GM19467 (cell line): ENCODE data around the gene TSHZ2.

Experiments used
- ATAC-seq: cut with Tn5 transposase; IDR thresholded peaks from one replicate; pipeline ENCODE4 v1.9.1; 2021; ENCODE audit warnings: mild to moderate bottlenecking, moderate library complexity; ENCODE audit not compliant: unreplicated experiment

The TSHZ2 gene

GRCh38 chr20:53059848-53060247 is 87.7 kb downstream of the TSHZ2 start:
- no peak for ATAC-seq

DNA sequence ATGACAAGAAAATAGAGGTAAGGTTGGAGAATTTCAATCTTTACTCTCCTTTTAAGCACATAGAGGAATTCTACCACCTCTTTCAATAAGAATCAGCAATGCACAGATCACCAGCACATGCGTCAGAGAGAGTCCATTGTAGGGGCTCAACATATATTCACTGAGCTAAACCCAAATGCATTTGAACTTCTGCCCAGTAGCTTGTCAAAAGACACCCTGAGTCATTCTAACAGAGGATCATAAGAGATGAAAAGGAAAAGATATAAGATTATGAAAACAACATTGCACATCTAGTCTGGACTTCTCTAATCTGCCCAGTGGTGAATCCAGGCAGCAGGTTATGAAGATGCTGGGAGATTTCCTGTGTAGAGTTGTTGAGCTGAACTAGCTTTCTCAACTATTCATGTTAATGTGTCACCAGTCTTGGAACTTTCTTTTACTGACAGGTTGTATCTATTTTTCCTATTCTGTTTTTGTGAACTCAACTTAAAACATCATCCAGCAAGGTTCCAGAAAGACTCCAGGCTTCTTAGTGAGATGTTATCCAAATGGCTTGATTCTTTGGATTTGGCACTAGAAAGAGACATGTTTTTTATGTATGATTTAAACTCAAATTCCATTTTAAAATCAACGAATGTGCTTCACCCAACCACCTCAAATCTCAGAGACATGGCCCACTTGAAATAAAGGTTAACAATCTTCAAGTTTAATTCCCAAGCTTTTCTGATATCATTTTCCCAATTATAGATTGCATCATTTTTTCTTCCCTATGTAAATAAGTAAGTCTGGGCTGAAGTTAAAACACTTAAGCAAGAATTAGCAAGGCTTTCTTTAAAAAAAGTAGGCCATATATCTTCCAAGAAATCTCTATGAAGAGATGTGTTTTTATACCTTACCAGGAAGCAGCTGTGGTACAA is 89.3 kb downstream of the TSHZ2 start:
- no peak for ATAC-seq

GRCh38 chr20:53064935-53065334 is 92.8 kb downstream of the TSHZ2 start:
- ATAC-seq = no peak

DNA sequence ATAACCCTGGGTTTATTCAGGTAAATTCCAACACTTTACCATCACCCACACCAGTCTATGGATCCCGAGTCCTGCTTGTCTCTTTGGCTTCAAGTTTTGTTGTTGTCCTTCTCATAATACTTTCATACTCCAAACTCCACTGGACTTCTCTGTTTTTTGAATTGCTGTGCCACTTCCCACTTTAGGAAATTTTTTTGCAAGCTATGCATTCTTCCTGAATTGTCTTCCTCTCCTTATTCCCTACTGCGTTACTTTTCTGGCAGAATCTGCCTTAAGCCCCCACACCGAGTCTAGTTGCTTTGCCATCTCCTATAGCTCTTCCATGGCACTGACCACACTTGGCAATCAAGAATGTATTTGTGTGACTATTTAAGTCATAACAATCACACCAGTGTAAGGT is 96.1 kb downstream of the TSHZ2 start:
- ATAC-seq = no peak

DNA sequence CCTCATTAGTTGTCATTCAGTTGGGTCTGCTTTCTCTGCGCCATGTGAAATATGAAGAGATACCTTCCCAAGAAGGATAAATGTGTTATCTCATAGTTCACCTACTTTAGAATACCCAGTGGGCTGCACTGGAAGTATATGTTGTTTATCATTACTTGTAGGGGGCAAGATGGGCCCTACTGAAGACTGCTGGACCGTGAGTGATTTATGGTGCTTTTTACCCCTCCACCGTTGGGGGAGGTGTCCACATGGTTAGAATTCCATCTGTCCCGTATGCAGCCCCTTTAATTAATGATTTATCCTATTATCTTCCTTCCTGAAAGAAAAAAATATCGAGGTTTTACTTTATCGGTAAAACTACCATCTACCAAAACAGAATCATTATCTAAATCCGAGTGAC is 97.0 kb downstream of the TSHZ2 start:
- no peak for ATAC-seq

DNA sequence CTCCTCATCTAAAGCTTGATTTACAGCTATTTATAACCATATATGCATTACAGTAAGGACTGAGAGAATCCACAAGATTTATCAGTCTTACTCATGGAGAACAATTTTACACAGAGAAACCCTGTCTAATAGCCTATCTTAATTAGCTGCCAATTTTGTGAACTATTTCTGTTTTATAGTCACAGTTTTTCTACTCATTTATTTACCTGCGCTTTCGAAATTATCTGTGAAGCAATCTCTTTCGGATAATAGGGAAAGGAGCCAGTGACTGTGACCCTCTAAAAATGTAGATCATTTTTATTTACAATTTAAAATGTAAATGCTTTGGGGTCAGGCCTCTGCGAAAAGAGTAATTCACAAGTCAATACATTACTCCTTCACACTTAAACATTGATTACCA is 98.1 kb downstream of the TSHZ2 start:
- no peak for ATAC-seq

GRCh38 chr20:53070706-53071392 is 98.7 kb downstream of the TSHZ2 start:
- no peak for ATAC-seq

DNA sequence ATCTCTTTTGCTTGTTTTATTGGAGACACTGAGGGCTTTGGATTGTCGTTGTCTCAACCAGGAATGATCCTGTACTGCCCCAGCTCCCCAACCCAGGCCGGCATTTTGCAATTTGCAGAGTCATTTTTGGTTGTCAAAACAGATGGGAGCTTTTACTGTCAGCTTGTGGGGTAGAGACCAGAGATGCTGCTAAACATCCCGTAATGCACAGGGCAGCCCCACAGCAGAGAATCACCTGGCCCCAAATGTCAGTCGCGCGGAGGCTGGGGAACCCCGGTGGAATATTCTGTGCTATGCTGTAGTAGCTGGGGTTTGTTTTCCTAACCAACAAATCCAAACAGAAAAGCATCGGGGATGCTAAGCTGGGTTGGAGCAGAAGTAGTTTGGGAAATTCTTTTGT is 99.7 kb downstream of the TSHZ2 start:
- no peak for ATAC-seq

DNA sequence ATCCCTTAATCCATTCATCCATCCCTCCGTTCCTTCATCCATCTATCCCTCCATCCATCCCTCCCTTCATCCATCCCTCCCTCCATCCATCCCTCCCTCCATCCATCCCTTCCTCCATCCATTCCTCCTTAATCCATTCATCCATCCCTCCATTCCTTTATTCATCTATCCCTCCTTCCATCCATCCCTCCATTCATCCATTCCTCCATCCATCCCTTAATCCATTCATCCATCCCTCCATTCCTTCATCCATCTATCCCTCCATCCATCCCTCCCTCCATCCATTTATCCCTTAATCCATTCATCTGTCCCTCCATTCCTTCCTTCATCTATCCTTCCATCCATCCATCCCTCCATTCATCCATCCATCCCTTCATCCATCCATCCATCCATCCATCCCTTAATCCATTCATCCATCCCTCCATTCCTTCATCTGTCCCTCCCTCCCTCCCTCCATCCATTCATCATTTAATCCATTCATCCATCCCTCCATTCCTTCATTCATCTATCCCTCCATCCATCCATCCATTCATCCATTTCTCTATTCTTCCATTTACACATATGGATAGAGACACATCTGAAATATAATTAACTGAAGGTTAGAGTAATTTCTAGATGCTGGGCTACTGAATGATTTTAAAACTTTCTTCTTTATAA is 100.9 kb downstream of the TSHZ2 start:
- no peak for ATAC-seq

DNA sequence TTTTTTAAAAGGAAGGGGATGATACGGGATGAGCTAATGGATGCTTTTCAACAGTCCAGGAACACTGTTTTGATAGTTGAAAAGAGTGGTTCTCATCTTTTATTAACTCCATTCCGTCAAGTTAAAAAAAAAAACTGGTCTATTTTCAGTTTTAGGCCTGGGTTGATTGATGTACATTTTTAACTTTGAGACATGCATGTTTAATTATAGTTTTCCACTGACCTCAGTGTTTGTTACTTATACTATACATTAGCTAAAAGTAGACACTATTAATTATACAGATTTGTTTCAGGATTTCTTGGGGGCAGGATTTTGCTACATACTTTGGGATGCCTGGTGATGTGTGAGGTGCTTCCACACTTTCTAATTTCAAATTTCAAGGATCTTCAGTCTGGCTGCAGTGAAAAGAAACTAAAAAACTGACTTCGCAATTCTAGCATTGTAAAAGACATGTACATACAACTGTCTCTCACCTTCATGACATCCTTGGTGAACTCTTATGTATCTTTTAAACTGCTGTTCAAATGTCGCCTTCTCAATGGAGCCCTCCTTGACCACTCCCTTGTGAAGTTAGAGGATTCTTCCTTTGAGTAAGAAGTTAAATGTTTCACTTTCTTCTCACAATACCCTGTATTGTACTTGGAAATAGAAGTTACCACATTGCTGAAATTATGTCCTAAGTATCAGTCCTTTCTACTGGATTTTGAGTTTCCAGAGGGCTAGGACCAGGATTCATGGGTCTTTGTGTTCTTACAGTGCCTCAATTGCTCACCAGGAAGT is 101.7 kb downstream of the TSHZ2 start:
- no peak for ATAC-seq

- no peak for ATAC-seq
Measured at GRCh38 chr20:53074811-53075314, 102.7 kb downstream of the TSHZ2 start.

DNA sequence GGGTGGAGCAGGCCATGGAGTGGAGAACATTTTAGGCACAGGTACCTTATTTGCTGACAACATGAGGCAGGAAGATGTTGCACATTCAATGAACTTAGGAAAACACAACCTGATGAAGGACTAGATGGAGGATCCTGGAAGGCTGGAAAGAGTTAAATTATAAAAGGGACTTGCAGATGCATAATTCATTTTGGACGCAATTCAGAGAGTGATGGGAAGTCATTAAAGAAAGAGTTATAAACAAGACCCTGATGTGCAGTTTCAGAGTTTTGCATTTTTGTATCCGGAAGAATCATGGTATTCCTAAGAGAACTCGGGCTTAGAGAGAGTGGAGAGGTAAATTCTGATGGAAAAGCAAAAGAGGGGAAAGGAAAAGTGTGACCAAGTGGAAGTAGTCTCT is 104.5 kb downstream of the TSHZ2 start:
- ATAC-seq = no peak

GRCh38 chr20:53077373-53078205 is 105.4 kb downstream of the TSHZ2 start:
- ATAC-seq = no peak

DNA sequence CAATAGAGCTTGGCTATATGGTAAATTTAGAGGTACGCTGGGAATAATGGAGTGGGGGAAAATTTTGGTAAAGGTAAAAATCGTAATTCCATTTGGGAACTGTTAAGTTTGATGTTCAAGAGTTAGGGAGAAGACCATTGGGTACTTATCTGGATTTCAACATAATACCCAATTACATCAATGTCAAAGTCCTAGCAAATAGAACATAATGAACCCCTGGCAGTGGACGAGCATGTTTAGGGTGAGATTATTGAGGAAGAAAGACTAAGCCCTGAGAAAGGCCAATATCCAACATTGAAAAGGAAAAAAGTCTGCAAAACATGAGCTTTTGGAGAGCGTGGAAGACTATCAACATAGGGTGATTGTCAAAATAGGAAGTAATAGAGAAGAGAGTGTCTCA is 106.6 kb downstream of the TSHZ2 start:
- ATAC-seq = no peak

- no peak for ATAC-seq
Measured at GRCh38 chr20:53079261-53079691, 107.1 kb downstream of the TSHZ2 start.

DNA sequence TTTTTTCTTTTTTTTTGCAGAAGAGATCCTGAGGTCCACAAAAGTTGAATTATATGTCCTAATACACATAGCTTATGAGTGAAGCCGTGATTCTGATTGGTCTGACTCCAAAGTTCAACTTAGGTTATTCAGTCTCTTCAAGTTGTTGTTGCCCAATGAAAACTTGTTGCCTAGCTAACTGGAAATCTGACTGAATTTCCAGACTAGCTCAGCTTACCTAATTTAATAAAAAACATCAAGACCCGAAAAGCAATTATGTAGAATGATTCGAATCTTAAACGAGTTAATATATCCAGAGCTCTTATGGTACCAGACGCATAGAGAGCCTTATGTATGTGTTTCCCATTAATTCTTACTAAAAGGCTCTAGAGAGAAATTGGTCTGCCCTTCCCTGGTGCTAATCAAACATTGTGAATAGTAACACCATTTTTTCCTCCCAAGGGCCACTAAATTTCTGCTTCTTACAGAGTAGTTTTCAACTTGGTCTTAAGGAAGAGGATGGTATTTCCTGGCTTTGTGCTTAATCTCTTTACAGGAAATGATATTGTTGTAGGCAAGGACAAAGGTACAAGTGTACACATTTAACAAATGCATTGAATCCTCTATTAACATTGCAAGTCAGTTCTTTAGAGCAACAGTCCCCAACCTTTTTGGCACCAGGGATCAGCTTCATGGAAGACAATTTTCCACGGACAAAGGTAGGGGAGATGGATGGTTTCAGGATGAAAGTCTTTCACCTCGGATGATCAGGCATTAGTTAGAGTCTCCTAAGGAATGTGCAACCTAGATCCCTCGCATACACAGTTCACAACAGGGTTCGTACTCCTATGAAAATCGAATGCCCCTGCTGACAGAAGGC is 107.9 kb downstream of the TSHZ2 start:
- ATAC-seq = no peak

GRCh38 chr20:53080687-53080962 is 108.5 kb downstream of the TSHZ2 start:
- no peak for ATAC-seq

DNA sequence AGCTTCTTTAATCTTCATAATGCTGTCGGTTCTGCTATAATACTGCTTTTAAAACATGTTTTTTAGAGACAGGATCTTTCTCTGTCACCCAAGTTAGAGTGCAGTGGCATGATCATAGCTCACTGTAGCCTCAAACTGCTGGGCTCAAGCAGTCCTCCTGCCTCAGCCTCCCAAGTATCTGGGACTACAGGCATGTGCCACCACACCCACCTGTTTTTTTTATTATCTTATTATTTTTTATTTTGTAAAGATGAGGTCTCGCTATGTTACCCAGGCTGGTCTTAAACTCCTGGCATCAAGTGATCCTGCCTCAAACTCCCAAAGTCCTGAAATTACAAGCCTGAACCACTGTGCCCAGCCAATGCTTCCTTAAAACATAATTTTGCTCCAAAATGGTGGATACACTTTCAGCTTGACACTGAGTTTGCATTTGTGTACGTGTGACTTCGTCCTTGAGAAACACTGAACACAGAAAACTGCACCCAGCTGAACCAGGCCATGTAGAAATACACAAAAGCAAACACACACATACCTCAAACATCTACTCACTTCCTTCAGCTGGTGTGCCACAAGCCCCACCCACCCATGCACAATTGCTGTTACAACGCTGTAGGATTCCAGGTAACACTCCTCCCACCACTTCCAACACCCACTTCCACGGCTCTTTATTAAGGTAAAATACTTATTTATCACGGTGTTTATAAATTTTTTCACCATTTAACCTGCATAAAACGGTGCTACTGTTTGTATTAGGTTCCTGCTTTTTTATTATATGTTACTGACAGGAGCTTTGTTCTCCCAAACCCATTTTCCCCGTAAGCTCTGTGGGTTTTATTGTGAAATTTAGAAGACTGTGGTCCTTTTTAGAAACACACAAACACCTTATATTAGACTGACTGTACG is 109.1 kb downstream of the TSHZ2 start:
- no peak for ATAC-seq
